ENCODE results near the gene DNAL1. TPM values are rescaled to one million over a fixed set of nuclear protein-coding genes. Genes with fewer than 3 reads are reported as not detected.

The DNAL1 gene
- total and polyA plus RNA-seq, 10 of the 15 experiments (the other 5 are each of a cell fraction or from before 2014, with no cell fraction given): 2.4 to 18.2 (median 7.4) TPM

GRCh38 chr14:73695082-73695481 lies 50.3 kb downstream of the DNAL1 start:
- RAD21 ChIA-PET (ENCODE audit: unreplicated experiment): interaction anchor here (0.6 to 1.6 kb wide), 3 partner anchors 15 to 48 kb away, joined by 3 to 5 read pairs (median 3); no protein-coding TSS in a partner anchor
- Histone ChIP-seq H3K4me3 (no peak overlapping the region), H3K36me3 (ENCODE audit: control insufficient read depth in 2 of 2, insufficient read depth in 2 of 2, low read length in 1 of 2) (no peaks in the 10 kb centered on the region; a peak in 1 of 4 replicates), H4K20me1 (ENCODE audit: control insufficient read depth, insufficient read depth) (no peaks in the 10 kb centered on the region), H3K4me1 (ENCODE audit: control insufficient read depth, insufficient read depth, low read length) (peaks cover 21% of the 10 kb centered on the region), H3K9ac (ENCODE audit: control insufficient read depth, insufficient read depth, low read length) (no peak overlapping the region), H3K27ac (ENCODE audit: control insufficient read depth, insufficient read depth) (no peak overlapping the region), H3K79me2 (ENCODE audit: control insufficient read depth, insufficient read depth, low read length) (no peaks in the 10 kb centered on the region), H3K9me3 (replicated peaks; ENCODE audit: control insufficient read depth, insufficient read depth, low read length) (no peaks in the 10 kb centered on the region), H3K27me3 (replicated peaks in 1 of 2; ENCODE audit: control insufficient read depth in 2 of 2, insufficient read depth in 2 of 2, low read length in 1 of 2) (no peaks in the 10 kb centered on the region), H2AFZ (ENCODE audit: control insufficient read depth, low read depth, low read length) (no peak overlapping the region), H3K4me2 (ENCODE audit: control insufficient read depth, insufficient read depth) (no peak overlapping the region)
- no peak for FAIRE-seq
- no peak for DNase-seq (ENCODE audit: low read depth, low spot score)
- intact Hi-C loops (cut with micrococcal nuclease; ENCODE audit: unreplicated experiment) (loop anchor here (5.0 kb wide), 1 partner anchor 33 kb away; no protein-coding TSS in a partner anchor), in situ Hi-C loops (cut with MboI) (no loop called here)
- SMC1A ChIA-PET (ENCODE audit: uncharacterized antibody, unreplicated experiment): no interaction called here
- TF ChIP-seq RUNX3 (IDR thresholded peaks at IDR 0.05; ENCODE audit: low read length) (no peak), CEBPB (IDR thresholded peaks at IDR 0.05; ENCODE audit: borderline replicate concordance in 1 of 2, low read depth in 2 of 2, low read length in 2 of 2) (no peak), SPI1 (IDR thresholded peaks at IDR 0.05; ENCODE audit: borderline replicate concordance, insufficient read depth, low read depth, low read length) (no peak), SP1 (IDR thresholded peaks at IDR 0.05; ENCODE audit: low read depth, low read length) (no peak), PML (IDR thresholded peaks at IDR 0.05; ENCODE audit: low read length) (no peak), EP300 (IDR thresholded peaks at IDR 0.05; ENCODE audit: borderline replicate concordance in 1 of 2, control insufficient read depth in 1 of 2, low read depth in 2 of 2, low read length in 2 of 2) (no peak), CBX3 (IDR thresholded peaks at IDR 0.05; ENCODE audit: borderline replicate concordance, low read depth) (no peak), YBX1 (IDR thresholded peaks at IDR 0.05) (no peak), EED (IDR thresholded peaks at IDR 0.05; ENCODE audit: low read depth) (no peak), USF2 (IDR thresholded peaks at IDR 0.05; ENCODE audit: borderline replicate concordance, low read depth, low read length) (no peak)
- TF ChIP-seq, protein P1, sequence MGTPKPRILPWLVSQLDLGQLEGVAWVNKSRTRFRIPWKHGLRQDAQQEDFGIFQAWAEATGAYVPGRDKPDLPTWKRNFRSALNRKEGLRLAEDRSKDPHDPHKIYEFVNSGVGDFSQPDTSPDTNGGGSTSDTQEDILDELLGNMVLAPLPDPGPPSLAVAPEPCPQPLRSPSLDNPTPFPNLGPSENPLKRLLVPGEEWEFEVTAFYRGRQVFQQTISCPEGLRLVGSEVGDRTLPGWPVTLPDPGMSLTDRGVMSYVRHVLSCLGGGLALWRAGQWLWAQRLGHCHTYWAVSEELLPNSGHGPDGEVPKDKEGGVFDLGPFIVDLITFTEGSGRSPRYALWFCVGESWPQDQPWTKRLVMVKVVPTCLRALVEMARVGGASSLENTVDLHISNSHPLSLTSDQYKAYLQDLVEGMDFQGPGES (IDR thresholded peaks at IDR 0.05): no peak
- TF ChIP-seq, protein P2, sequence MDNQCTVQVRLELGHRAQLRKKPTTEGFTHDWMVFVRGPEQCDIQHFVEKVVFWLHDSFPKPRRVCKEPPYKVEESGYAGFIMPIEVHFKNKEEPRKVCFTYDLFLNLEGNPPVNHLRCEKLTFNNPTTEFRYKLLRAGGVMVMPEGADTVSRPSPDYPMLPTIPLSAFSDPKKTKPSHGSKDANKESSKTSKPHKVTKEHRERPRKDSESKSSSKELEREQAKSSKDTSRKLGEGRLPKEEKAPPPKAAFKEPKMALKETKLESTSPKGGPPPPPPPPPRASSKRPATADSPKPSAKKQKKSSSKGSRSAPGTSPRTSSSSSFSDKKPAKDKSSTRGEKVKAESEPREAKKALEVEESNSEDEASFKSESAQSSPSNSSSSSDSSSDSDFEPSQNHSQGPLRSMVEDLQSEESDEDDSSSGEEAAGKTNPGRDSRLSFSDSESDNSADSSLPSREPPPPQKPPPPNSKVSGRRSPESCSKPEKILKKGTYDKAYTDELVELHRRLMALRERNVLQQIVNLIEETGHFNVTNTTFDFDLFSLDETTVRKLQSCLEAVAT (IDR thresholded peaks at IDR 0.05): no peak
- CTCF ChIA-PET: interaction anchor here (0.6 to 0.7 kb wide), 2 partner anchors 32 to 301 kb away, joined by 3 to 4 read pairs; no protein-coding TSS in a partner anchor
- no TSS peak for BruUV-seq (replicated peaks)
- POLR2A ChIA-PET: interaction anchor here (1.0 kb wide), 1 partner anchor 13 kb away, joined by 5 read pairs; no protein-coding TSS in a partner anchor
- no peak for ATAC-seq
- WGBS (ENCODE audit: insufficient coverage, insufficient replicate concordance, low lambda C conversion rate, missing lambda C conversion rate): 100% methylated on average over 2 of the region's 2 CpGs

Measured in GM12878 (cell line).